Astrocyte (in vitro differentiated cells and primary cell): ENCODE measurements around the gene AATK. TPM values are rescaled to one million over a fixed set of nuclear protein-coding genes. Genes with fewer than 3 reads are reported as not detected.

Experiments used
- DNase-seq: peaks from one replicate; pipeline ENCODE4 v3.0.0-alpha.2; 2010; ENCODE audit warnings: low read depth
- FAIRE-seq: peaks from 2 replicates; lab custom pipeline; 2011; peaks lifted over from hg19 to GRCh38; lab: Jason Lieb, UNC
- H2AFZ ChIP-seq: 2 replicates; pipeline ENCODE4 v1.6.0; 2012; ENCODE audit warnings: low read depth, low read length, inconsistent platforms
- H3K27ac ChIP-seq: 2 replicates; pipeline ENCODE4 v1.5.1; 2011; ENCODE audit warnings: low read depth, low read length, inconsistent platforms
- H3K27me3 ChIP-seq: 2 replicates; pipeline ENCODE4 v1.6.0; 2011; ENCODE audit warnings: low read length, inconsistent platforms; ENCODE audit not compliant: insufficient read depth
- H3K36me3 ChIP-seq: 2 replicates; pipeline ENCODE4 v1.5.1; 2011; ENCODE audit warnings: low read length, inconsistent platforms; ENCODE audit not compliant: insufficient read depth
- H3K4me1 ChIP-seq: 2 replicates; pipeline ENCODE4 v1.5.1; 2011; ENCODE audit warnings: low read length, inconsistent platforms; ENCODE audit not compliant: insufficient read depth
- H3K4me2 ChIP-seq: 2 replicates; pipeline ENCODE4 v1.6.0; 2012; ENCODE audit warnings: low read length, inconsistent platforms
- H3K4me3 ChIP-seq: 2 replicates; pipeline ENCODE4 v1.5.1; 2011; ENCODE audit warnings: low read depth, mild to moderate bottlenecking, low read length, inconsistent platforms; ENCODE audit not compliant: insufficient read depth
- H3K79me2 ChIP-seq: 2 replicates; pipeline ENCODE4 v1.6.0; 2012; ENCODE audit warnings: mild to moderate bottlenecking, low read length, inconsistent platforms; ENCODE audit not compliant: insufficient read depth
- H3K9ac ChIP-seq: 2 replicates; pipeline ENCODE4 v1.6.0; 2012; ENCODE audit warnings: mild to moderate bottlenecking, low read length, inconsistent platforms
- H3K9me3 ChIP-seq: 2 replicates; pipeline ENCODE4 v1.5.1; 2012; ENCODE audit warnings: low read depth, mild to moderate bottlenecking, low read length, inconsistent platforms; ENCODE audit not compliant: insufficient read depth
- H4K20me1 ChIP-seq: 2 replicates; pipeline ENCODE4 v1.6.0; 2012; ENCODE audit warnings: low read length, inconsistent platforms; ENCODE audit not compliant: insufficient read depth
- H3K27ac Mint-ChIP-seq: one replicate; pipeline ENCODE4 v1.8.0; 2021; ENCODE audit warnings: mild to moderate bottlenecking, mixed read lengths; ENCODE audit not compliant: unreplicated experiment
- H3K27me3 Mint-ChIP-seq: one replicate; pipeline ENCODE4 v1.8.0; 2021; ENCODE audit warnings: low read depth, mixed read lengths; ENCODE audit not compliant: unreplicated experiment
- H3K36me3 Mint-ChIP-seq: one replicate; pipeline ENCODE4 v1.8.0; 2021; ENCODE audit warnings: low read depth, mixed read lengths; ENCODE audit not compliant: unreplicated experiment
- H3K4me1 Mint-ChIP-seq: one replicate; pipeline ENCODE4 v1.8.0; 2021; ENCODE audit warnings: low read depth, mixed read lengths; ENCODE audit not compliant: unreplicated experiment
- H3K4me3 Mint-ChIP-seq: one replicate; pipeline ENCODE4 v1.8.0; 2021; ENCODE audit warnings: mild to moderate bottlenecking, moderate library complexity, mixed read lengths; ENCODE audit not compliant: unreplicated experiment
- H3K9me3 Mint-ChIP-seq: one replicate; pipeline ENCODE4 v1.8.0; 2021; ENCODE audit warnings: mild to moderate bottlenecking, mixed read lengths; ENCODE audit not compliant: unreplicated experiment
- CTCF ChIP-seq: IDR thresholded peaks from 2 replicates; pipeline ENCODE4 v1.5.1; 2011; ENCODE audit warnings: low read depth, mild to moderate bottlenecking, inconsistent platforms, low read length, moderate library complexity; ENCODE audit not compliant: insufficient read depth
- EZH2 ChIP-seq: IDR thresholded peaks from 2 replicates; pipeline ENCODE4 v1.6.1; 2012; ENCODE audit warnings: mild to moderate bottlenecking, low read length, inconsistent platforms; ENCODE audit not compliant: insufficient read depth
- total RNA-seq: library from RNA; stranded (reverse); gene quantifications from 2 replicates; pipeline ENCODE4 v1.2.1, GENCODE V29; 2021

The AATK gene
- total RNA-seq, 1 donor from 2014 or later: 0.54 TPM

- peaks cover 7% of the 10 kb centered on the region for H3K36me3 Mint-ChIP-seq
- no peak for FAIRE-seq
Observed at GRCh38 chr17:81086789-81087551, 79.1 kb downstream of the AATK start.

GRCh38 chr17:81085420-81085911, 80.6 kb downstream of the AATK start:
- Mint-ChIP-seq H3K27ac (no peak overlapping the region), H3K9me3 (no peaks in the 10 kb centered on the region), H3K36me3 (peaks cover 7% of the 10 kb centered on the region), H3K4me1 (no peaks in the 10 kb centered on the region), H3K27me3 (no peaks in the 10 kb centered on the region), H3K4me3 (no peak overlapping the region)
- Histone ChIP-seq H3K4me1 (no peaks in the 10 kb centered on the region), H3K4me3 (no peak overlapping the region), H3K79me2 (peaks cover 16% of the 10 kb centered on the region), H4K20me1 (peaks cover 55% of the 10 kb centered on the region), H3K9me3 (no peaks in the 10 kb centered on the region), H3K27ac (no peak overlapping the region), H3K9ac (no peak overlapping the region), H3K27me3 (no peaks in the 10 kb centered on the region), H3K4me2 (no peak overlapping the region), H3K36me3 (peaks cover 6% of the 10 kb centered on the region), H2AFZ (no peak overlapping the region)
- TF ChIP-seq CTCF (no peak), EZH2 (no peak)
- FAIRE-seq: no peak
- DNase-seq: no peak

More at GRCh38 chr17:81086789-81087551, 79.1 kb downstream of the AATK start:
- Mint-ChIP-seq H3K9me3 (no peaks in the 10 kb centered on the region), H3K4me1 (no peaks in the 10 kb centered on the region), H3K27me3 (no peaks in the 10 kb centered on the region), H3K4me3 (no peak overlapping the region), H3K27ac (no peak overlapping the region)
- H3K36me3 ChIP-seq: peaks cover 6% of the 10 kb centered on the region
- H3K79me2 ChIP-seq: peaks cover 10% of the 10 kb centered on the region
- H2AFZ ChIP-seq: no peak overlapping the region
- H3K27me3 ChIP-seq: no peaks in the 10 kb centered on the region
- TF ChIP-seq CTCF (no peak), EZH2 (no peak)
- no peak overlapping the region for H3K9ac ChIP-seq
- no peaks in the 10 kb centered on the region for H3K9me3 ChIP-seq
- H3K4me3 ChIP-seq: no peak overlapping the region
- H3K4me1 ChIP-seq: no peaks in the 10 kb centered on the region
- no peak for DNase-seq
- H4K20me1 ChIP-seq: peaks cover 46% of the 10 kb centered on the region
- no peak overlapping the region for H3K27ac ChIP-seq
- H3K4me2 ChIP-seq: no peak overlapping the region
